Subcutaneous adipose tissue (tissue), 4 donors: ENCODE measurements around the gene NFIX. TPM values are rescaled to one million over a fixed set of nuclear protein-coding genes. Genes with fewer than 3 reads are reported as not detected.

Experiments used
- CTCF ChIP-seq: fragments of 450-650 bp; IDR thresholded peaks from one replicate; pipeline ENCODE4 v1.5.1; 2016; ENCODE audit warnings: low read depth, mild to moderate bottlenecking, control low read depth, antibody characterized with exemption, moderate library complexity
- total RNA-seq, 4 donors: library from RNA; depleted of rRNA; stranded (reverse); fragments of >200 nt; gene quantifications; one replicate each; pipeline ENCODE4 v1.1.0, GENCODE V29; 2016

Gene NFIX
- total RNA-seq, 4 donors from 2014 or later, result 32.8 to 102 (median 47.0) TPM

GRCh38 chr19:13089139-13089856 lies 94.0 kb downstream of the NFIX start:
- no peak for TF ChIP-seq CTCF

- TF ChIP-seq CTCF, result no peak
Observed at GRCh38 chr19:13089857-13090507, 94.7 kb downstream of the NFIX start.

DNA sequence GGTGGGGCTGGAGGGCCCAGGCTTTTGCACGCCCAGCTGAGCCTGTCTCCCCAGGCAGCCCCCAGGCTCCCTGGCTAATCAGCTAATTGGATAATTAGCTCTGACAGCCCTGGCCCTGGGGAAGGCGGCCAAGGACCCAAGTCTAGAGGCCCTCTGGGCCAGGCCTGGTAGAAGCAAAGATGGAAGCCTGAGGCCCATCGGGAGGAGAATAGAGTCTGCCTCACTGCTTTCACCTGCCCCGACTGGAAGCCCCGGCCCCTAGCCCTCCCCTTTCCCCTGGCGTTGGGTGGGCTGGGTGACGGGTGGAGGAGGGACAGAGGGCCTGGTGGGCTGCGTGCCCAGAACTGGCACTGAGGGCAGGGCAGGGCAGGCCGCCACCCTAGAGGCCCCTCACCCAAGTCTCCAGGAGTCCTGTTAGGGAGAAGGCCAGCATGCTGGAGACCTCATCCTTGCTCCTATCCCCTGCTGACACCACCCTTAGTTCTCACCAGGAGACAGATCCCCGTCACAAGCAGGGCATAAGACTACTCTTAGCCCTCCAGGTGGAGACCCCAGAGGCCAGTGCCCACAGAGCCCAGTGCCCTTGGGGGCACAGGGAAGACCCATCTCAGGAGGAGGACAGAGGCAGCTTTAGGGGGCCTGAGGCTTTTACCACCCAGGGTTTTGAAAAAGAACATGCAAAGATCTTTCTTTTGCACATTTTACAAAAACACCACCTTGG lies 95.4 kb downstream of the NFIX start:
- no peak for TF ChIP-seq CTCF

GRCh38 chr19:13091400-13092157 lies 96.3 kb downstream of the NFIX start:
- no peak for TF ChIP-seq CTCF

- TF ChIP-seq CTCF, result no peak
Observed at GRCh38 chr19:13092158-13092543, 96.9 kb downstream of the NFIX start.

DNA sequence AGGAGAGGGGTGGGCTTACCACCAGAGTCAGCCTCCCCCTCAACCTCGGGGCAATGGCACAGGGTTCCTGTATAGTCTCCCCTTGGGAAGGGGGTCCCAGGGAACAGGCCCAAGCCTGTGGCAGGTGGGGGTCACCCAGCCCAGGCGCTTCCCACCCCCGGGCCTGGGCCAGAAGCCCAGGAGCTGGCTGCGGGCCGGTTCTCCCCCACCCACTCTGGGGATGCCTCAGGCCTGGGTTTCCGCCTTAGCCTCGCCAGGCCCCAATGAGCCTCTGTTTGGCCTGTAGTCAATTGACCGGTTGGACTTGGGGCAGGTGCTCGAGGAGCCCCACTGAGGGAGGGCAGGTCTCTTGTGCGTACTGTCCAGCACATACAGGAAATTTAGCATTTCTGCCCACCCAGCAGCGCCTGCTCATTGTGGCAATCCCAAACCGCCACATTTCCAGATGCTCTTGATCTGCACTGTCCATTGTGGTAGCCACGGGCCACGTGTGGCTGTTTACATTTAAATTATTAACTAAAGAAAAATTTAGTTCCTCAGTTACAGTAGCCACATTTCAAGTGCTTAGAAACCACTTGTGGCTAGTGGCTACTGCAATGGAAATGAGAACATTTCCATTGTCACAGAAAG lies 97.4 kb downstream of the NFIX start:
- TF ChIP-seq CTCF, result no peak
